Frontal cortex (tissue), 4 donors: ENCODE data around the gene GOLPH3. TPM values are rescaled to one million over a fixed set of nuclear protein-coding genes. Genes with fewer than 3 reads are reported as not detected.

Experiments
- DNase-seq, 2 donors: peaks; one replicate each; pipeline ENCODE4 v3.0.0; 2012; ENCODE audit warnings: low spot score in 2 of 2
- FAIRE-seq: peaks from 2 replicates; lab custom pipeline; 2012; peaks lifted over from hg19 to GRCh38; lab: Jason Lieb, UNC
- total RNA-seq: library from RNA; depleted of rRNA; stranded (reverse); fragments of >200 nt; gene quantifications from one replicate; pipeline ENCODE4 v1.2.3, GENCODE V29; 2014
- donor health status: control.
- donor health status: control.
- donor health status: control.

GOLPH3 gene
- total RNA-seq, 1 donor from 2014 or later = 66.9 TPM

- no peak for FAIRE-seq
- DNase-seq = no peak
These were observed 70.6 kb downstream of the GOLPH3 start for GRCh38 chr5:32103521-32103920.

GRCh38 chr5:32102254-32102986, 71.7 kb downstream of the GOLPH3 start:
- DNase-seq (no peak), FAIRE-seq (no peak)

- DNase-seq = no peak
These were observed 73.3 kb downstream of the GOLPH3 start for GRCh38 chr5:32100691-32101302.

DNA sequence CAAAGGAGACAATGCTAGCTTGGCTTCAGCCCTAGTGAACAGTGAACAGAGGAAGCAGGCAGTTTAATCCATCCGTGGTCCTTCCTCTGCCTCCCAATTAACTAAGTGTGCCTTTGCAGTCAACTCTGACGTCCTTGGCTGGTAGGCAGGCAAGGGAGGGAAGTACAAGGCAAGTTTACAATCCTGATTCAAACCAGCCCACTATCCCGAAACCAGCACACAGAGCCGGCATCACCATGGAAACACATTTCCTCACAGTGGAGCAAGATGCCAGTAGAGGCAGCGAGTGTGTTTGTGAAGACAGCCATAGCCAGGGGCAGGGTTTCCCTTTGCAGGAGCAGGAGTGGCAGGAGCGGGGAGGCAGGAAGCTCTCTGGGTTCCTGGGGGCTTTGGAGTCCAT, 73.9 kb downstream of the GOLPH3 start:
- DNase-seq (no peak), FAIRE-seq (no peak)

More at GRCh38 chr5:32100691-32101302, 73.3 kb downstream of the GOLPH3 start:
- FAIRE-seq = no peak

DNA sequence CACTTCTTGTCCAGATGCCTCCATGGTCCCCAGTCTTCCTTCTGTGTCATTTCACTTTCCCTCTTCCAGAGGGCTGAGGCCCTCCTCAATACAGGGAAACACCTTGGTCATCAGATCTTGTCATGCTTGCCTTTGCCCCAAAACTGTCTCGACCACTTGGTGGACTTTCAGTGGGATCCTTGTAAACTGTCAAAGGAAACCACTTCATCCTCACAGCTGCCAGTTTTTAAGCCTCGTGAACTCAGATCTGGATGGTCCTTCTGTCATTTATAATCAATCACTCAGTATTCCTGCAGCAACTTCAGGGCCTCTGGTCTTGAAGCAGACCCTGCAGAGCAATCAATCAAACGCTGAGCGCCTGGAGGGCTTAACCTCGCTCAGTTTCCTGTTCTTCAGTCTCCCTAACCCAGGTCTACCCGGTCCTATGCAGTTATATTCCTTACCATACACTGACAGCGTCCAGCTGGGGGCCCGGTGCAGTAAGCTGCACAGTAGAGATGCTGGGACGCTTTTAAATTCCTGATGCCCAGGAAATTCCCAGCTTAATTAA, 74.6 kb downstream of the GOLPH3 start:
- FAIRE-seq (no peak), DNase-seq (no peak)

GRCh38 chr5:32098890-32099310, 75.2 kb downstream of the GOLPH3 start:
- no peak for DNase-seq

GRCh38 chr5:32098291-32098690, 75.8 kb downstream of the GOLPH3 start:
- FAIRE-seq (no peak), DNase-seq (no peak)

More at GRCh38 chr5:32098890-32099310, 75.2 kb downstream of the GOLPH3 start:
- no peak for FAIRE-seq

DNA sequence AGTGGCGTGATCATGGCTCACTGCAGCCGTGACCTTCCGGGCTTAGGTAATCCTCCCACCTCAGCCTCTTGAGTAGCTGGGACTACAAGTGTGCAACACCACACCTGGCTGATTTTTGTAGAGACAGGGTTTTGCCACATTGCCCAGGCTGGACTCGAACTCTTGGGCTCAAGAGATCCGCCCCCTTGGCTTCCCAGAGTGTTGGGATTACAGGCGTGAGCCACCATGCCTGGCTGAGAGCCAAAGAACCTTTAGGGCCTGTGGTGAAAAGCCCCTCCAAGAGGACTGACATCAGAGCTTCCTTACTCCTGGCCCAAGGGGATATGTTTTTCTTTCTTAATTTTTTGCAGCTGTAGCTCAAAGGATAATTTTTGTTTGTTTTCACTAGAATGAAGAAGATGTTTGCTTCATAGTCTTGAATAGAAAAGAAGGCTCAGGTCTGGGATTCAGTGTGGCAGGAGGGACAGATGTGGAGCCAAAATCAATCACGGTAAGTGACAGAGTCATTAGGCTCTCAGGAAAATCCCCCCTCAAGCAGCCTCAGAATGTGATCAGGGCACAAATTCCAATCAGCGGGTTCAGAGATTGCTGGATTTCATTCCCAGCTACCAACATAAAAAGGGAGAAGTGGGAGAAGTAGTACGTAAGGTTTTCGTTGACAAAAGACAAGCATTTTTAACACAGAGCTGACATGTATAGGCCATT, 77.1 kb downstream of the GOLPH3 start:
- FAIRE-seq (no peak), DNase-seq (no peak)

- no peak for DNase-seq
- FAIRE-seq = no peak
These were observed 78.9 kb downstream of the GOLPH3 start for GRCh38 chr5:32095261-32095671.

DNA sequence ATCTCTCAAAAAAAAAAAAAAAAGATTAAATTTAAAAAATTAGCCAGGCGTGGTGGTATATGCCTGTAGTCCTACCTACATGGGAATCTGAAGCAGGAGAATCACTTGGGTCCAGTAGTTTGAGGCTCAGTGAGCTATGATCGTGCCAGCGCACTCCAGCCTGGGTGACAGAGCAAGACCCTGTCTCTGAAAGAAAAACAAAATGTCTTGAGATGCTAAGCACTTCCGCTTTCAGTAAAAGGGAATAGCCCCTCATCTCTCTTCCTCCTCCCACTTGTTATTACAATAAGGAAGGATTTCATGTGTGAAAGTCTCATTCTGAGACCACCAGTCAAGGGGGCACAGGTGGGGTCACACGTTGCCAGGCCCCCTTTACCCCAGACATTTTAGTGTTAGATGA, 79.4 kb downstream of the GOLPH3 start:
- FAIRE-seq (no peak), DNase-seq (no peak)

GRCh38 chr5:32092938-32093812, 80.9 kb downstream of the GOLPH3 start:
- FAIRE-seq (no peak), DNase-seq (peak; percentile 63 to 76)

- DNase-seq = no peak
- FAIRE-seq = no peak
These were observed 83.4 kb downstream of the GOLPH3 start for GRCh38 chr5:32090755-32091128.

DNA sequence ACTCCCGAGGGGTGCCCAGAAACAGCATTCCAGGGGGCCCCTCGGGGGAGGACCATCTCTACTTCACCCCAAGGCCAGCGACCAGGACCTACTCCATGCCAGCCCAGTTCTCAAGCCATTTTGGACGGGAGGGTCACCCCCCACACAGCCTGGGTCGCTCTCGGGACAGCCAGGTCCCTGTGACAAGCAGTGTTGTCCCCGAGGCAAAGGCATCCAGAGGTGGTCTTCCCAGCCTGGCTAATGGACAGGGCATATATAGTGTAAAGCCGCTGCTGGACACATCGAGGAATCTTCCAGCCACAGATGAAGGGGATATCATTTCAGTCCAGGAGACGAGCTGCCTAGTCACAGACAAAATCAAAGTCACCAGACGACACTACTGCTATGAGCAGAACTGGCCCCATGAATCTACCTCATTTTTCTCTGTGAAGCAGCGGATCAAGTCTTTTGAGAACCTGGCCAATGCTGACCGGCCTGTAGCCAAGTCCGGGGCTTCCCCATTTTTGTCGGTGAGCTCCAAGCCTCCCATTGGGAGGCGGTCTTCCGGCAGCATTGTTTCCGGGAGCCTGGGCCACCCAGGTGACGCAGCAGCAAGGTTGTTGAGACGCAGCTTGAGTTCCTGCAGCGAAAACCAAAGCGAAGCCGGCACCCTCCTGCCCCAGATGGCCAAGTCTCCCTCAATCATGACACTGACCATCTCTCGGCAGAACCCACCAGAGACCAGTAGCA, 83.9 kb downstream of the GOLPH3 start:
- FAIRE-seq (no peak), DNase-seq (no peak)

DNA sequence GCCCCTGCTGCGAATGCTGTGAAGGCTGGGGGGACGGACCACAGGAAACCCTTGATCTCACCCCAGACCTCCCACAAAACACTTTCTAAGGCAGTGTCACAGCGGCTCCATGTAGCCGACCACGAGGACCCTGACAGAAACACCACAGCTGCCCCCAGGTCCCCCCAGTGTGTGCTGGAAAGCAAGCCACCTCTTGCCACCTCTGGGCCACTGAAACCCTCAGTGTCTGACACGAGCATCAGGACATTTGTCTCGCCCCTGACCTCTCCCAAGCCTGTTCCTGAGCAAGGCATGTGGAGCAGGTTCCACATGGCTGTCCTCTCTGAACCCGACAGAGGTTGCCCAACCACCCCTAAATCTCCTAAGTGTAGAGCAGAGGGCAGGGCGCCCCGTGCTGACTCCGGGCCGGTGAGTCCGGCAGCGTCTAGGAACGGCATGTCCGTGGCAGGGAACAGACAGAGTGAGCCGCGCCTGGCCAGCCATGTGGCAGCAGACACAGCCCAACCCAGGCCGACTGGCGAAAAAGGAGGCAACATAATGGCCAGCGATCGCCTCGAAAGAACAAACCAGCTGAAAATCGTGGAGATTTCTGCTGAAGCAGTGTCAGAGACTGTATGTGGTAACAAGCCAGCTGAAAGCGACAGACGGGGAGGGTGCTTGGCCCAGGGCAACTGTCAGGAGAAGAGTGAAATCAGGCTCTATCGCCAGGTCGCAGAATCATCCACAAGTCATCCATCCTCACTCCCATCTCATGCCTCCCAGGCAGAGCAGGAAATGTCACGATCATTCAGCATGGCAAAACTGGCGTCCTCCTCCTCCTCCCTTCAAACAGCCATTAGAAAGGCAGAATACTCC, 84.7 kb downstream of the GOLPH3 start:
- FAIRE-seq = no peak
- no peak for DNase-seq

- DNase-seq (no peak), FAIRE-seq (no peak)
These were observed 85.9 kb downstream of the GOLPH3 start for GRCh38 chr5:32088214-32088613.

GRCh38 chr5:32087086-32088082, 86.7 kb downstream of the GOLPH3 start:
- DNase-seq = no peak
- FAIRE-seq = no peak

DNA sequence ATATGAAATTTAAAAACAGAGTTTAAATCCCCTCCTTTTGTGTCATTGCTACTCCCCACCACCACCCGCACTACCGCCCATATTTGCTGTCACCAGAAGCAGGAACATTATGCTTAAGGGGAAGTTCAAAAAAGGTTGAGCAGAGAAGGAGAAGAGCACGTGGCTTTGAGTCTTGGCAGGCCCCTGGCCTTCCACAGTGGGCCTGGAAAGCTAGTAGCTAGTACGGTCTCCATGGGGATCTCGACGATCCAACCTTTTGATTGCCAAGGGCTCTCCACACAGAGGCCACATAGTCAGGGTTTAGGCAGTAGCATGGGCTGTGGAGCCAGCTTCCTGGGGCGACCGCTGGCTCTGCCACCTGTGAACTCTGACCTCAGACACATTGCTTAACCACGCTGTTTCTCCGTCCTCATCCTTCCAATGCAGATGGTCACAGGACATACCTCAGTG, 90.1 kb downstream of the GOLPH3 start:
- FAIRE-seq = no peak
- peak in 1 of 2 donors; percentile 38 for DNase-seq
